IMR-90 (cell line): ENCODE data around the gene RAB9B. TPM values are rescaled to one million over a fixed set of nuclear protein-coding genes. Genes with fewer than 3 reads are reported as not detected.
A peak's percentile ranks its signal among the peaks of the same experiment; 100 is the strongest.

ENCODE experiments used
- ATAC-seq: fragments of 200-7000 bp; cut with Tn5 transposase; 2 replicates; pipeline ENCODE4 v1.9.1; 2020; ENCODE audit warnings: low read depth, mild to moderate bottlenecking, moderate library complexity
- BruUV-seq: library from RNA; stranded (reverse); fragments of 400-500 nt; replicated peaks from 2 replicates; lab custom pipeline; 2021; lab: Mats Ljungman, UMichigan
- CTCF ChIA-PET: fragments of 300-600 bp; formaldehyde crosslinking; extraction: SDS; loops from one replicate; lab custom pipeline; 2021; ENCODE audit warnings: antibody characterized with exemption; lab: Yijun Ruan, JAX
- POLR2A ChIA-PET: fragments of 300-600 bp; sonication (Branson Sonifier 250); formaldehyde crosslinking; loops from one replicate; lab custom pipeline; 2022; ENCODE audit warnings: antibody characterized with exemption; ENCODE audit not compliant: unreplicated experiment; lab: Charles Lee
- DNase-seq: peaks from one replicate; pipeline ENCODE4 v3.0.0; 2013
- H2AFZ ChIP-seq: replicated peaks from 2 replicates; pipeline ENCODE3; 2013; ENCODE audit warnings: low read length, mild to moderate bottlenecking; ENCODE audit not compliant: poor library complexity
- H2AK5ac ChIP-seq: 2 replicates; pipeline ENCODE4 v1.6.1; 2013; ENCODE audit warnings: low read depth, low read length, inconsistent platforms
- H2AK9ac ChIP-seq: replicated peaks from 2 replicates; pipeline ENCODE3; 2013; ENCODE audit warnings: mild to moderate bottlenecking, low read depth, low read length, moderate library complexity; ENCODE audit not compliant: poor library complexity
- H2BK120ac ChIP-seq: 2 replicates; pipeline ENCODE4 v1.6.1; 2013; ENCODE audit warnings: low read depth, low read length, inconsistent platforms
- H2BK15ac ChIP-seq: 3 replicates; pipeline ENCODE4 v1.6.1; 2013; ENCODE audit warnings: low read depth, low read length, inconsistent platforms
- H2BK20ac ChIP-seq: 2 replicates; pipeline ENCODE4 v1.6.1; 2013; ENCODE audit warnings: low read depth, mild to moderate bottlenecking, inconsistent platforms, low read length, moderate library complexity
- H2BK5ac ChIP-seq: 2 replicates; pipeline ENCODE4 v1.6.1; 2013; ENCODE audit warnings: mild to moderate bottlenecking, low read depth, low read length, inconsistent platforms; ENCODE audit not compliant: poor library complexity, severe bottlenecking
- H3K14ac ChIP-seq: replicated peaks from 2 replicates; pipeline ENCODE4 v1.6.1; 2013; ENCODE audit warnings: low read depth, low read length, inconsistent platforms
- H3K18ac ChIP-seq: 2 replicates; pipeline ENCODE4 v1.6.1; 2013; ENCODE audit warnings: low read depth, low read length, control low read depth
- H3K23ac ChIP-seq: 2 replicates; pipeline ENCODE4 v1.6.1; 2013; ENCODE audit warnings: low read depth, low read length, inconsistent platforms
- H3K27ac ChIP-seq: 2 replicates; pipeline ENCODE4 v1.5.1; 2013; ENCODE audit warnings: mild to moderate bottlenecking, control low read depth, low read length; ENCODE audit not compliant: insufficient read depth
- H3K27me3 ChIP-seq: 2 replicates; pipeline ENCODE4 v1.6.1; 2013; ENCODE audit warnings: low read length; ENCODE audit not compliant: control insufficient read depth, insufficient read depth
- H3K36me3 ChIP-seq: 2 replicates; pipeline ENCODE4 v1.6.1; 2013; ENCODE audit warnings: low read length, mixed read lengths; ENCODE audit not compliant: control insufficient read depth, insufficient read depth
- H3K4ac ChIP-seq: 2 replicates; pipeline ENCODE4 v1.6.1; 2013; ENCODE audit warnings: low read depth, low read length, inconsistent platforms
- H3K4me1 ChIP-seq: 2 replicates; pipeline ENCODE4 v1.6.1; 2013; ENCODE audit warnings: low read length, mixed read lengths; ENCODE audit not compliant: control insufficient read depth, insufficient read depth
- H3K4me2 ChIP-seq: 2 replicates; pipeline ENCODE4 v1.6.1; 2013; ENCODE audit warnings: low read depth, mild to moderate bottlenecking, control low read depth, low read length, moderate library complexity
- H3K4me3 ChIP-seq: 2 replicates; pipeline ENCODE4 v1.5.1; 2013; ENCODE audit warnings: low read depth, mild to moderate bottlenecking, control low read depth, low read length, moderate library complexity; ENCODE audit not compliant: insufficient read depth
- H3K56ac ChIP-seq: 2 replicates; pipeline ENCODE4 v1.6.1; 2013; ENCODE audit warnings: low read length, inconsistent platforms; ENCODE audit not compliant: insufficient read depth; ENCODE audit errors: extremely low read depth
- H3K79me1 ChIP-seq, 2 experiments: 2 replicates each; pipeline ENCODE4 v1.6.1; 2013; ENCODE audit warnings: low read length in 2 of 2, inconsistent platforms in 1 of 2, low read depth in 1 of 2
- H3K9ac ChIP-seq: 2 replicates; pipeline ENCODE4 v1.6.1; 2013; ENCODE audit warnings: low read depth, low read length, control low read depth
- H3K9me1 ChIP-seq: 2 replicates; pipeline ENCODE4 v1.6.1; 2013; ENCODE audit warnings: low read length, inconsistent platforms; ENCODE audit not compliant: insufficient read depth
- H3K9me3 ChIP-seq: 2 replicates; pipeline ENCODE4 v1.6.1; 2013; ENCODE audit warnings: low read length; ENCODE audit not compliant: control insufficient read depth, insufficient read depth
- H4K20me1 ChIP-seq: 2 replicates; pipeline ENCODE4 v1.6.1; 2013; ENCODE audit warnings: low read length, inconsistent platforms; ENCODE audit not compliant: insufficient read depth
- H4K5ac ChIP-seq: 2 replicates; pipeline ENCODE4 v1.6.1; 2013; ENCODE audit warnings: mild to moderate bottlenecking, low read depth, low read length, control low read depth
- H4K8ac ChIP-seq, 2 experiments: 2 replicates each; pipeline ENCODE4 v1.6.1; 2013; ENCODE audit warnings: low read depth in 2 of 2, low read length in 2 of 2, control low read depth in 1 of 2, inconsistent platforms in 1 of 2
- H4K91ac ChIP-seq: 2 replicates; pipeline ENCODE4 v1.6.1; 2013; ENCODE audit warnings: low read depth, low read length, inconsistent platforms; ENCODE audit not compliant: insufficient read depth
- MAFK ChIP-seq: IDR thresholded peaks from 2 replicates; pipeline ENCODE4 v1.6.1; 2012; ENCODE audit warnings: low read depth, low read length, improper control_type of control experiment
- NFE2L2 ChIP-seq: fragments of 150-350 bp; IDR thresholded peaks from 2 replicates; pipeline ENCODE4 v1.6.1; 2016; ENCODE audit warnings: low read depth, mild to moderate bottlenecking, low read length
- POLR2A ChIP-seq: IDR thresholded peaks from 2 replicates; pipeline ENCODE4 v1.6.1; 2012; ENCODE audit warnings: mild to moderate bottlenecking, low read depth, low read length
- RAD21 ChIP-seq: IDR thresholded peaks from 2 replicates; pipeline ENCODE4 v1.6.1; 2012; ENCODE audit warnings: low read length, improper control_type of control experiment
- RCOR1 ChIP-seq: IDR thresholded peaks from 2 replicates; pipeline ENCODE4 v1.6.1; 2012; ENCODE audit warnings: mild to moderate bottlenecking, low read length, improper control_type of control experiment; ENCODE audit not compliant: insufficient replicate concordance
- RFX5 ChIP-seq: IDR thresholded peaks from 2 replicates; pipeline ENCODE4 v1.8.0; 2012; ENCODE audit warnings: low read depth, mild to moderate bottlenecking, low read length, moderate library complexity
- WGBS, 2 experiments: methylation state at CpG; one replicate each; pipeline versions ENCODE4 v1.1.5 to v1.1.7; 2013; ENCODE audit warnings: missing lambda C conversion rate in 2 of 2; ENCODE audit not compliant: insufficient read length in 1 of 2; ENCODE audit errors: extremely low coverage in 2 of 2; 5-methylcytosine and 5-hydroxymethylcytosine counted together
- dilution Hi-C: fragments of 300-500 bp; cut with HindIII; formaldehyde crosslinking; loops from one replicate; pipeline ENCODE4 v1.14.3; 2018; ENCODE audit warnings: low sequenced_read_pairs; ENCODE audit not compliant: unreplicated experiment
- in situ Hi-C: fragments of 300-500 bp; cut with MboI; formaldehyde crosslinking; loops from 3 replicates; pipeline ENCODE4 v1.14.3; 2019; ENCODE audit warnings: low sequenced_read_pairs, inconsistent platforms, mixed read lengths
- intact Hi-C: fragments of 100-400 bp; cut with micrococcal nuclease; formaldehyde crosslinking; loops from 2 replicates; pipeline ENCODE4 v1.10.0; 2022
- polyA plus RNA-seq, 3 experiments: library from polyadenylated mRNA; depleted of rRNA; stranded (reverse); fragments of >200 nt; gene quantifications; 2 replicates each; pipeline ENCODE4 v1.2.3, GENCODE V29; 2012; ENCODE audit warnings: low replicate concordance in 1 of 3
- total RNA-seq: library from RNA; depleted of rRNA; stranded (reverse); fragments of >200 nt; gene quantifications from 2 replicates; pipeline ENCODE4 v1.2.3, GENCODE V29; 2012
- TF ChIP-seq, protein P1 (sequence below): fragments of 150-350 bp; IDR thresholded peaks from 2 replicates; pipeline ENCODE4 v1.6.1; 2017; ENCODE audit warnings: mild to moderate bottlenecking, antibody characterized with exemption, low read length, low read depth

RAB9B gene
- total and polyA plus RNA-seq, 2 of the 4 experiments (the other 2 are of a cell fraction): 0.58 to 0.90 TPM

DNA sequence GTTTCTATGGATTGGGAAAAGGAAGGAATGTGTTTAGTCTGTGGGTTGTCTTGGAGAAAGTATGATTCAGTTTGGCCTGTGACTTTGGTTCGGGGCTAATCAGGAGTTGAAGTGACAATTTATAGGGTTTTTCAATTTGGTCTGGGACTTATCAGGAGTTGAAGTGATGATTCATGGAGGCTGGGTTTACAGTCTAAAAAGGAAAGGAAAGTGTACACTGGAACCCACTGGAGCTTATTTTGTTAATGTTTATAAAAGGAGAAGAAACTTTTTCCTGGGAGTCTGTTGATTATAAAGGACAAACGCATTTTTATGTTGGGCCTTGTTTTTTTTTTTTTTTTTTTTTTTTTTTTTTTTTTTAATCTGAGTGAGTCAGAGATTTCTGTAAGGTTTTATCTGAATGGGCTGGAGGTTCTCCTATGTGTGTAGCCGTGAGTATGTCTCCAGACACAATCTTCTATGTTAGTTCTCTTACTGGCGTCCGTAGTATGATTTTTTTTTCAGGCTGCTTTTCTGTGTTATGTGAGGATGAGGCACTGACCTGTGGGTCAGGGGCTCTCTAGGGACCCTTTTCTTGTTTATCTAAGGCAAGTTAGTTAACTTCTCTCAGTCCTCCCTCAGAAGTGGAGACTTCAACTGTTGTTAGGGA is 33.0 kb upstream of the RAB9B start:
- Histone ChIP-seq H3K4me3 (no peak overlapping the region), H3K9me1 (no peaks in the 10 kb centered on the region), H2AFZ (no peak overlapping the region), H4K5ac (no peak overlapping the region), H2BK15ac (no peak overlapping the region), H3K4ac (no peak overlapping the region), H3K14ac (no peak overlapping the region), H3K18ac (no peak overlapping the region), H2BK20ac (no peak overlapping the region), H3K27ac (no peak overlapping the region), H4K20me1 (no peaks in the 10 kb centered on the region), H3K9ac (no peak overlapping the region), H3K27me3 (no peaks in the 10 kb centered on the region), H2AK5ac (no peak overlapping the region), H3K4me1 (no peaks in the 10 kb centered on the region), H3K36me3 (no peaks in the 10 kb centered on the region), H3K4me2 (no peak overlapping the region), H4K91ac (no peak overlapping the region), H2BK120ac (no peak overlapping the region), H2BK5ac (no peak overlapping the region), H4K8ac (no peak overlapping the region), H3K23ac (no peak overlapping the region), H3K79me1 (no peaks in the 10 kb centered on the region), H3K56ac (no peak overlapping the region), H3K9me3 (no peaks in the 10 kb centered on the region), H2AK9ac (no peak overlapping the region)
- TF ChIP-seq RFX5: no peak
- TF ChIP-seq RCOR1: no peak
- no peak for TF ChIP-seq MAFK
- TF ChIP-seq RAD21: no peak
- no peak for TF ChIP-seq NFE2L2
- TF ChIP-seq, protein P1, sequence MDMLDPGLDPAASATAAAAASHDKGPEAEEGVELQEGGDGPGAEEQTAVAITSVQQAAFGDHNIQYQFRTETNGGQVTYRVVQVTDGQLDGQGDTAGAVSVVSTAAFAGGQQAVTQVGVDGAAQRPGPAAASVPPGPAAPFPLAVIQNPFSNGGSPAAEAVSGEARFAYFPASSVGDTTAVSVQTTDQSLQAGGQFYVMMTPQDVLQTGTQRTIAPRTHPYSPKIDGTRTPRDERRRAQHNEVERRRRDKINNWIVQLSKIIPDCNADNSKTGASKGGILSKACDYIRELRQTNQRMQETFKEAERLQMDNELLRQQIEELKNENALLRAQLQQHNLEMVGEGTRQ: no peak
- TF ChIP-seq POLR2A: no peak
- no TSS peak for BruUV-seq
- in situ Hi-C loops (no loop called here), dilution Hi-C loops (no loop called here), intact Hi-C loops (no loop called here)
- 22% methylated on average over 1 of the region's 5 CpGs; no CpG with 5 or more reads in 1 of the 2 experiments for WGBS, 2 experiments
- POLR2A ChIA-PET: no interaction called here
- no peak; the same call in 1 of the 2 replicates for ATAC-seq
- peak; percentile 8 for DNase-seq
- CTCF ChIA-PET: interaction anchor here (0.7 to 0.9 kb wide), 3 partner anchors 20 to 1652 kb away, joined by 3 to 4 read pairs (median 4); no protein-coding TSS in a partner anchor
